Measurements from ENCODE around the gene RALA.

The RALA gene

GRCh38 chr7:39607865-39608264, 15.5 kb upstream of the RALA start:
- CTCF ChIA-PET, result no interaction called here
- no peak for DNase-seq (ENCODE audit: extremely low spot score)

GRCh38 chr7:39608278-39608677, 15.1 kb upstream of the RALA start:
- no peak for TF ChIP-seq BHLHE40 (IDR thresholded peaks at IDR 0.05; ENCODE audit: borderline replicate concordance)
- POLR2A ChIA-PET, result no interaction called here
- CTCF ChIA-PET, result no interaction called here
- no peak for DNase-seq (ENCODE audit: extremely low spot score)

More at GRCh38 chr7:39607865-39608264, 15.5 kb upstream of the RALA start:
- POLR2A ChIA-PET, result no interaction called here
- no peak for TF ChIP-seq CTBP1 (IDR thresholded peaks at IDR 0.05; ENCODE audit: borderline replicate concordance)
- no peak for TF ChIP-seq SUZ12 (IDR thresholded peaks at IDR 0.05)
- no peak for TF ChIP-seq L3MBTL2 (conservative IDR thresholded peaks at IDR 0.05)
- TF ChIP-seq BHLHE40 (IDR thresholded peaks at IDR 0.05; ENCODE audit: borderline replicate concordance), result no peak
- TF ChIP-seq FOXK2 (IDR thresholded peaks at IDR 0.05), result no peak
- TF ChIP-seq ELF4 (IDR thresholded peaks at IDR 0.05), result no peak
- TF ChIP-seq SP1 (IDR thresholded peaks at IDR 0.05), result no peak
- no peak for TF ChIP-seq TARDBP (IDR thresholded peaks at IDR 0.05)
- no peak for TF ChIP-seq FOXM1 (IDR thresholded peaks at IDR 0.05; ENCODE audit: borderline replicate concordance)
- TF ChIP-seq FOXA1 (IDR thresholded peaks at IDR 0.05), result no peak
- TF ChIP-seq ARNT (IDR thresholded peaks at IDR 0.05), result no peak
- TF ChIP-seq HDGF (IDR thresholded peaks at IDR 0.05; ENCODE audit: borderline replicate concordance), result no peak
- no peak for TF ChIP-seq ZNF384 (IDR thresholded peaks at IDR 0.05)

- ChIA-PET POLR2A (no interaction called here), CTCF (no interaction called here)
- DNase-seq (ENCODE audit: extremely low spot score), result no peak
- TF ChIP-seq BHLHE40 (IDR thresholded peaks at IDR 0.05; ENCODE audit: borderline replicate concordance), result no peak
- TF ChIP-seq CTBP1 (IDR thresholded peaks at IDR 0.05; ENCODE audit: borderline replicate concordance), result no peak
- TF ChIP-seq FOXM1 (IDR thresholded peaks at IDR 0.05; ENCODE audit: borderline replicate concordance), result no peak
- no peak for TF ChIP-seq SUZ12 (IDR thresholded peaks at IDR 0.05)
- TF ChIP-seq SP1 (IDR thresholded peaks at IDR 0.05), result no peak
- TF ChIP-seq TARDBP (IDR thresholded peaks at IDR 0.05), result no peak
- TF ChIP-seq PKNOX1 (IDR thresholded peaks at IDR 0.05), result no peak
- TF ChIP-seq LEF1 (IDR thresholded peaks at IDR 0.05; ENCODE audit: borderline replicate concordance), result no peak
- TF ChIP-seq FOXK2 (IDR thresholded peaks at IDR 0.05), result no peak
- no peak for TF ChIP-seq ZNF384 (IDR thresholded peaks at IDR 0.05)
- TF ChIP-seq FOXA1 (IDR thresholded peaks at IDR 0.05), result no peak
- TF ChIP-seq ELF4 (IDR thresholded peaks at IDR 0.05), result no peak
- TF ChIP-seq ARNT (IDR thresholded peaks at IDR 0.05), result no peak
- TF ChIP-seq HDGF (IDR thresholded peaks at IDR 0.05; ENCODE audit: borderline replicate concordance), result no peak
- no peak for TF ChIP-seq L3MBTL2 (conservative IDR thresholded peaks at IDR 0.05)
- TF ChIP-seq NFRKB (IDR thresholded peaks at IDR 0.05), result no peak
These were observed 14.0 kb upstream of the RALA start for GRCh38 chr7:39609113-39609934.

GRCh38 chr7:39609935-39610263, 13.5 kb upstream of the RALA start:
- DNase-seq (ENCODE audit: extremely low spot score), result no peak
- TF ChIP-seq L3MBTL2 (conservative IDR thresholded peaks at IDR 0.05) (no peak), TARDBP (IDR thresholded peaks at IDR 0.05) (no peak), FOXA1 (IDR thresholded peaks at IDR 0.05) (no peak), SP1 (IDR thresholded peaks at IDR 0.05) (no peak), ZNF384 (IDR thresholded peaks at IDR 0.05) (no peak), FOXM1 (IDR thresholded peaks at IDR 0.05; ENCODE audit: borderline replicate concordance) (no peak), HDGF (IDR thresholded peaks at IDR 0.05; ENCODE audit: borderline replicate concordance) (no peak), CTBP1 (IDR thresholded peaks at IDR 0.05; ENCODE audit: borderline replicate concordance) (no peak), LEF1 (IDR thresholded peaks at IDR 0.05; ENCODE audit: borderline replicate concordance) (no peak), NFRKB (IDR thresholded peaks at IDR 0.05) (no peak), ARNT (IDR thresholded peaks at IDR 0.05) (no peak), PKNOX1 (IDR thresholded peaks at IDR 0.05) (no peak), BHLHE40 (IDR thresholded peaks at IDR 0.05; ENCODE audit: borderline replicate concordance) (no peak), FOXK2 (IDR thresholded peaks at IDR 0.05) (no peak), ELF4 (IDR thresholded peaks at IDR 0.05) (no peak)
- ChIA-PET POLR2A (no interaction called here), CTCF (no interaction called here)

GRCh38 chr7:39613577-39613976, 9.8 kb upstream of the RALA start:
- POLR2A ChIA-PET, result no interaction called here
- no peak for TF ChIP-seq FOXK2 (IDR thresholded peaks at IDR 0.05)
- no peak for TF ChIP-seq ELF4 (IDR thresholded peaks at IDR 0.05)
- TF ChIP-seq TARDBP (IDR thresholded peaks at IDR 0.05), result no peak
- TF ChIP-seq HDGF (IDR thresholded peaks at IDR 0.05; ENCODE audit: borderline replicate concordance), result no peak
- TF ChIP-seq SUZ12 (IDR thresholded peaks at IDR 0.05), result no peak
- DNase-seq (ENCODE audit: extremely low spot score), result no peak
- CTCF ChIA-PET, result interaction anchor here (1.5 kb wide), 1 partner anchor 33 kb away, joined by 7 read pairs; no protein-coding TSS in a partner anchor

- no peak for TF ChIP-seq CTBP1 (IDR thresholded peaks at IDR 0.05; ENCODE audit: borderline replicate concordance)
- no peak for TF ChIP-seq SP1 (IDR thresholded peaks at IDR 0.05)
- TF ChIP-seq ARNT (IDR thresholded peaks at IDR 0.05), result no peak
- TF ChIP-seq FOXK2 (IDR thresholded peaks at IDR 0.05), result no peak
- TF ChIP-seq ELF4 (IDR thresholded peaks at IDR 0.05), result no peak
- ChIA-PET POLR2A (no interaction called here), CTCF (interaction anchor here (1.5 kb wide), 1 partner anchor 34 kb away, joined by 7 read pairs; no protein-coding TSS in a partner anchor)
- no peak for DNase-seq (ENCODE audit: extremely low spot score)
These were observed 9.1 kb upstream of the RALA start for GRCh38 chr7:39614299-39614698.

All from HEK293T (cell line).